Measurements from ENCODE around the gene POGZ. TPM values are rescaled to one million over a fixed set of nuclear protein-coding genes. Genes with fewer than 3 reads are reported as not detected.

Gene POGZ
- total RNA-seq, 1 experiment from 2014 or later = 76.0 TPM

- ChIA-PET POLR2A (interaction anchor here (0.6 kb wide), 1 partner anchor 602 kb away, joined by 4 read pairs; no protein-coding TSS in a partner anchor), CTCF (interaction anchor here (0.6 kb wide), 1 partner anchor 57 kb away, joined by 3 read pairs; the partner anchor contains the start of gene PI4KB)
- no peak overlapping the region for H3K4me3 ChIP-seq (ENCODE audit: low read depth in 2 of 2, low read length in 2 of 2)
- no peaks in the 10 kb centered on the region for H3K9me3 ChIP-seq (ENCODE audit: control insufficient read depth, insufficient read depth, low read depth, low read length)
- in situ Hi-C loops (cut with HindIII; ENCODE audit: low pct_unique_long_range_greater_than_20kb, low sequenced_read_pairs) = no loop called here
- no TSS peak for BruUV-seq (replicated peaks)
- H3K27me3 ChIP-seq (ENCODE audit: control insufficient read depth, insufficient read depth, low read length) = no peaks in the 10 kb centered on the region
- no peaks in the 10 kb centered on the region for H3K4me1 ChIP-seq (ENCODE audit: control insufficient read depth, insufficient read depth, low read length)
- intact Hi-C loops (cut with micrococcal nuclease; ENCODE audit: unreplicated experiment) = no loop called here
- no peaks in the 10 kb centered on the region for H3K36me3 ChIP-seq (ENCODE audit: control insufficient read depth, insufficient read depth, low read length)
- no peak overlapping the region for H3K27ac ChIP-seq (ENCODE audit: low read length)
- ATAC-seq = no peak
- TF ChIP-seq POLR2AphosphoS5 (IDR thresholded peaks at IDR 0.05; ENCODE audit: low read depth, low read length) (no peak), REST (IDR thresholded peaks at IDR 0.05; ENCODE audit: insufficient read depth in 1 of 2, low read depth in 2 of 2, low read length in 1 of 2) (no peak), SIN3A (IDR thresholded peaks at IDR 0.05; ENCODE audit: borderline replicate concordance, insufficient read depth, low read depth, low read length) (no peak), TCF7L2 (IDR thresholded peaks at IDR 0.05; ENCODE audit: low read depth, low read length) (no peak)
- TF ChIP-seq, protein P1, sequence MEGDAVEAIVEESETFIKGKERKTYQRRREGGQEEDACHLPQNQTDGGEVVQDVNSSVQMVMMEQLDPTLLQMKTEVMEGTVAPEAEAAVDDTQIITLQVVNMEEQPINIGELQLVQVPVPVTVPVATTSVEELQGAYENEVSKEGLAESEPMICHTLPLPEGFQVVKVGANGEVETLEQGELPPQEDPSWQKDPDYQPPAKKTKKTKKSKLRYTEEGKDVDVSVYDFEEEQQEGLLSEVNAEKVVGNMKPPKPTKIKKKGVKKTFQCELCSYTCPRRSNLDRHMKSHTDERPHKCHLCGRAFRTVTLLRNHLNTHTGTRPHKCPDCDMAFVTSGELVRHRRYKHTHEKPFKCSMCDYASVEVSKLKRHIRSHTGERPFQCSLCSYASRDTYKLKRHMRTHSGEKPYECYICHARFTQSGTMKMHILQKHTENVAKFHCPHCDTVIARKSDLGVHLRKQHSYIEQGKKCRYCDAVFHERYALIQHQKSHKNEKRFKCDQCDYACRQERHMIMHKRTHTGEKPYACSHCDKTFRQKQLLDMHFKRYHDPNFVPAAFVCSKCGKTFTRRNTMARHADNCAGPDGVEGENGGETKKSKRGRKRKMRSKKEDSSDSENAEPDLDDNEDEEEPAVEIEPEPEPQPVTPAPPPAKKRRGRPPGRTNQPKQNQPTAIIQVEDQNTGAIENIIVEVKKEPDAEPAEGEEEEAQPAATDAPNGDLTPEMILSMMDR (IDR thresholded peaks at IDR 0.05) = no peak
- no peak for DNase-seq (ENCODE audit: low read depth, low spot score)
Measured at GRCh38 chr1:151384584-151384983, 74.7 kb downstream of the POGZ start.

DNA sequence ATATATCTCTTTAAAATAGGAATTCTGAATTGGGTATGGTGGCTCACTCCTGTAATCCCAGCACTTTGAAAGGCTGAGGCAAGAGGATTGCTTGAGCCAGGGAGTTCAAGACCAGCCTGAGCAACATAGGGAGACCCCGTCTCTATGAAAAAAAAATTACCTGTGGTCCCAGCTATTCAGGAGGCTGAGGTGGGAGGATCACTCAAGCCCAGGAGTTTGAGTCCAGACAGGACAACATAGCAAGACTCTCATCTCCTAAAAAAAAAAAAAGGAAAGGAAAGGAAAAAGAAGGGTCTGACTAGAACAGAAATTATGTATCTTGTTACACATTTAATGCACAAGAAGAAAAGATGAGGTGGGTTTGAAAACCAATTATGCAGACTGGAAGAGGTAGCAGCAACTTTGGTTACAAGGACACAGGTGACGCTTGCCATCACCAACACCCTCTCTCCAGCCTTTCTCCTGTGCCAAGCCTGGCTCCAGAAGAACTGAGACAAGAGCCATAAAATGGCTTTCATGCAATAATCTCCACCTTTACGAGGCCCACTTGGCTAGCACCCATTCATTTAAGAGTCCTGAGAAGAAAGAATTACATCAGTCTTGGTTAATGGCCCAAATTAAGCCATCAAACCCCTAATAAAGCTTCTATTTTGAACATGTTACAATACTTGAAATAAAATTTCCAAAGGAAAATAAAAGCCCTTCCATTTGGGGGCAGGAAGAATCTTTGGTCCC lies 82.0 kb downstream of the POGZ start:
- no peak for ATAC-seq
- POLR2A ChIA-PET = no interaction called here
- in situ Hi-C loops (cut with HindIII; ENCODE audit: low pct_unique_long_range_greater_than_20kb, low sequenced_read_pairs) (no loop called here), intact Hi-C loops (cut with micrococcal nuclease; ENCODE audit: unreplicated experiment) (no loop called here)
- DNase-seq (ENCODE audit: low read depth, low spot score) = no peak
- CTCF ChIA-PET = no interaction called here
- no peak overlapping the region for H3K4me3 ChIP-seq (ENCODE audit: low read depth in 2 of 2, low read length in 2 of 2)
- H3K4me1 ChIP-seq (ENCODE audit: control insufficient read depth, insufficient read depth, low read length) = peaks cover 4% of the 10 kb centered on the region; the same call in 1 of the 2 replicates
- no peak overlapping the region for H3K27ac ChIP-seq (ENCODE audit: low read length)
- TF ChIP-seq REST (IDR thresholded peaks at IDR 0.05; ENCODE audit: insufficient read depth in 1 of 2, low read depth in 2 of 2, low read length in 1 of 2) = no peak
- no peak for TF ChIP-seq POLR2AphosphoS5 (IDR thresholded peaks at IDR 0.05; ENCODE audit: low read depth, low read length)
- TF ChIP-seq SIN3A (IDR thresholded peaks at IDR 0.05; ENCODE audit: borderline replicate concordance, insufficient read depth, low read depth, low read length) = no peak
- TF ChIP-seq TCF7L2 (IDR thresholded peaks at IDR 0.05; ENCODE audit: low read depth, low read length) = no peak
- TF ChIP-seq, protein P1 (IDR thresholded peaks at IDR 0.05) = no peak
- BruUV-seq (replicated peaks) = no TSS peak
- no peaks in the 10 kb centered on the region for H3K36me3 ChIP-seq (ENCODE audit: control insufficient read depth, insufficient read depth, low read length)
- H3K9me3 ChIP-seq (ENCODE audit: control insufficient read depth, insufficient read depth, low read depth, low read length) = no peaks in the 10 kb centered on the region
- H3K27me3 ChIP-seq (ENCODE audit: control insufficient read depth, insufficient read depth, low read length) = no peaks in the 10 kb centered on the region
